Kidney epithelial cell (primary cell): ENCODE data around the gene ITPR1. TPM values are rescaled to one million over a fixed set of nuclear protein-coding genes. Genes with fewer than 3 reads are reported as not detected.

ENCODE experiments used
- DNase-seq: peaks from one replicate; pipeline ENCODE4 v3.0.0-alpha.2; 2010; ENCODE audit warnings: low read depth
- H3K27me3 ChIP-seq: 2 replicates; pipeline ENCODE4 v1.6.0; 2011; ENCODE audit warnings: low read length; ENCODE audit not compliant: control insufficient read depth, insufficient read depth
- H3K36me3 ChIP-seq: 2 replicates; pipeline ENCODE4 v1.5.1; 2011; ENCODE audit warnings: low read length; ENCODE audit not compliant: control insufficient read depth, insufficient read depth
- H3K4me3 ChIP-seq: 2 replicates; pipeline ENCODE4 v1.5.1; 2011; ENCODE audit warnings: low read depth, mild to moderate bottlenecking, control low read depth, low read length
- total RNA-seq: library from RNA; depleted of rRNA; stranded (reverse); fragments of >200 nt; gene quantifications from 2 replicates; pipeline ENCODE4 v1.2.3, GENCODE V29; 2015
- TF ChIP-seq, protein P1 (sequence below): IDR thresholded peaks from 2 replicates; pipeline ENCODE4 v1.5.1; 2011; ENCODE audit warnings: mild to moderate bottlenecking, moderate library complexity, low read length, control low read depth, inconsistent platforms; ENCODE audit not compliant: insufficient read depth, poor library complexity, severe bottlenecking

Gene ITPR1
- total RNA-seq, 1 donor from 2014 or later: 8.9 TPM

DNA sequence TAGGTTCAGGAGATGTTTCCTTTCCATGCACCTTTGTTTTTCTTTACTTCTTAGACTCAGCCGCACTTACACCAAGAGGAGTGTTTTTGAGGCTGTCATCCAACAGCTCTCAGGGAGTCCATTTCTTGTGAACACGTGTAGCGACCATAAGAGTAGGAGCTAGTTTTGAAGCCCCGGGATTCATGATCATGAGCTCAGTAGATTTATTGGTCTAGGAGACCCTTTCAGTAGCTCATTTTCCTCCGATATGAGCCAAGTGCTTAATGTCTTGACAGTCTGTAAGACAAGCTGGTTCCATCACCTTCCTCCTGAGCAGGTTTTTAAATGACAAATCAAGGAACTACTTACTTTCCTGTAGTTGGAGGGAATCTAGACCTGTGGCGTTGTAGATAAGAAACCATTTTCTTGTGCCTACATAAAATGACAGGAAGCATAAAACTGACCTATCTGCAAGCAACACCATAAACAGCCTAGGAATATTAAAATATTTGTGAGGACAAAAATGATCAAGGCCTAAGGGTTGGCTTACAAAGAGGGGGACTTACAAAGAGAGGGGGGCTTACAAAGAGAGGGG, 313.5 kb downstream of the ITPR1 start:
- Histone ChIP-seq H3K4me3 (no peak overlapping the region), H3K27me3 (no peaks in the 10 kb centered on the region), H3K36me3 (no peaks in the 10 kb centered on the region)
- TF ChIP-seq, protein P1, sequence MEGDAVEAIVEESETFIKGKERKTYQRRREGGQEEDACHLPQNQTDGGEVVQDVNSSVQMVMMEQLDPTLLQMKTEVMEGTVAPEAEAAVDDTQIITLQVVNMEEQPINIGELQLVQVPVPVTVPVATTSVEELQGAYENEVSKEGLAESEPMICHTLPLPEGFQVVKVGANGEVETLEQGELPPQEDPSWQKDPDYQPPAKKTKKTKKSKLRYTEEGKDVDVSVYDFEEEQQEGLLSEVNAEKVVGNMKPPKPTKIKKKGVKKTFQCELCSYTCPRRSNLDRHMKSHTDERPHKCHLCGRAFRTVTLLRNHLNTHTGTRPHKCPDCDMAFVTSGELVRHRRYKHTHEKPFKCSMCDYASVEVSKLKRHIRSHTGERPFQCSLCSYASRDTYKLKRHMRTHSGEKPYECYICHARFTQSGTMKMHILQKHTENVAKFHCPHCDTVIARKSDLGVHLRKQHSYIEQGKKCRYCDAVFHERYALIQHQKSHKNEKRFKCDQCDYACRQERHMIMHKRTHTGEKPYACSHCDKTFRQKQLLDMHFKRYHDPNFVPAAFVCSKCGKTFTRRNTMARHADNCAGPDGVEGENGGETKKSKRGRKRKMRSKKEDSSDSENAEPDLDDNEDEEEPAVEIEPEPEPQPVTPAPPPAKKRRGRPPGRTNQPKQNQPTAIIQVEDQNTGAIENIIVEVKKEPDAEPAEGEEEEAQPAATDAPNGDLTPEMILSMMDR: no peak
- DNase-seq: no peak

DNA sequence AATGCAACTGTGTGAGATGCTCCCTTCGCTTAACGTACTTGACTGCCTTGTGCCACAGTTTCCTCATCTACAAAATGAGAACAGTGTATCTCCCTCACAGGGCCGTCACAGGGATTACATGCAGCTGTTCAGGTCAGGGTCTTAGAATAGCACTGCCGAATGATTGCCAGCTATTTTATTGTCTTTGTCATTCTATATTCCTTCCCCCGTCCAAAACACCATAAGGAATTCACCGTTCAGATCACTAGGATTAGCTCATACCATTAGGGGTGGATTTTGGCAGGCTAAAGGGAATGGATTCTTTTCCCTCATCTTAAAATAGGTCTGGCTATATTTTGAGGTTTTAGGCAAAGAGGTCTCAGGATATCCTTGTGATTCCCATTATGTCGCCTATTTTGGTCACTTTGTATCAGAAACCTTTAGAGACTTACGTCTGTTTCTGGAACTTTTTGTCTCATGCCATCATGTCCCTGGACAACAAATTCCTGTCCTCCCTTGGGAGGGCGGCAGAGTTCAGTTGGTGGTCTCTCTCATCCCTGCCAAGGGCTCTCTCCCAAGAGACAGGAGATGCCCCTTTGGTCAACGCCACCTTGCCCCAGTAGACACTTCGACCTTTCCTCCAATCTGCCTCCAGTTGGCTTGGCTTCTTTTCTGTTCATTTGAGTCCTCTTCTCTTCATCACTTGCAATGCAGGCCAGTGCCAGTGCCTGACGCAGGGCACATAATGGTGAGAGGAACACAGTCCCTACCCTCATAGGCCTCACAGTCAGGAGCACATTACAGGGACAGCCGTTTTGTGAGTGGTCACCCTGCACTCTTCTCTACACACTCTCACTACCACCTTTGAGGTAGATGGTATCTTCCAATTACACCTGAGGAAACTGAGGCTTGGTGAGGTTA, 314.5 kb downstream of the ITPR1 start:
- Histone ChIP-seq H3K27me3 (no peaks in the 10 kb centered on the region), H3K36me3 (no peaks in the 10 kb centered on the region), H3K4me3 (no peak overlapping the region)
- TF ChIP-seq, protein P1: no peak
- DNase-seq: no peak

DNA sequence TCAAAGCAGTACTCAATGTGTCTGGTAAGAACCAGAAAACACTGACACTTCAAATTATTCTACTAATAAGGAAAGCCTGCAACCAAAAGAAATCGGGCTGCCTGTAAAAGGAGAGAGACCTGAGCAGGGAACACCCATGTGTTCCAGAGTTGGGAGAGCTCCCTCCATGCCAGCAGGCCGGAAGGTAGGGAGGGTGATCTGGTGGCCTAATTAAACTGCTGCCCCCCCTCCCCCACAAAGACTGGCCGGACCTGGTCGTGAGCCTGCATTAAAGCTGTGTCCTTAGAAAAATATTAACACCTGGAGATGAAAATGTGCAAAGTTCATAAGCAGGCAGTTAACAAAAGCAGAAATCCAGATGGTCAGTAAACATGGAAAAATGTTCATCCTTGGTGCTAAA, 315.5 kb downstream of the ITPR1 start:
- Histone ChIP-seq H3K4me3 (no peak overlapping the region), H3K36me3 (no peaks in the 10 kb centered on the region), H3K27me3 (no peaks in the 10 kb centered on the region)
- no peak for DNase-seq
- TF ChIP-seq, protein P1: no peak

DNA sequence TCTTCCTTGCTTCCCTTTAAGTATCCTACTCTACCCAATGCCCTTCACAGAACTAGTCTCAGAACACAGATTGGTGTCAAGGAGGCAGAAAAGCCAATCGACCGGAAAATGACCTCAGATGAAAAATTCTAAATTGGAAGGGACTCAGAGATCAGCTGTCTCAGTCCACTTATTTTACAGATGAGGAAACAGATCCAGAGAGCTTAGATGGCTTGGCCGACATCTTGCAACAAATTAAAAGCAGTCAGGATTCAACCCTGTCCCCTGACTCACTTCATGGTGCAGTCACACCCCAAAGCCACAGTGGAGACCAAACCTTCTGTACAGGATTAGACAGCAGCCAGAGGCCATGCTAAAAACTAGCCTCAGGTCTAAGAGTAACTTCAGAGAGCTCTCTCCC, 316.8 kb downstream of the ITPR1 start:
- no peaks in the 10 kb centered on the region for H3K27me3 ChIP-seq
- TF ChIP-seq, protein P1: no peak
- H3K4me3 ChIP-seq: no peak overlapping the region
- H3K36me3 ChIP-seq: no peaks in the 10 kb centered on the region
- no peak for DNase-seq

DNA sequence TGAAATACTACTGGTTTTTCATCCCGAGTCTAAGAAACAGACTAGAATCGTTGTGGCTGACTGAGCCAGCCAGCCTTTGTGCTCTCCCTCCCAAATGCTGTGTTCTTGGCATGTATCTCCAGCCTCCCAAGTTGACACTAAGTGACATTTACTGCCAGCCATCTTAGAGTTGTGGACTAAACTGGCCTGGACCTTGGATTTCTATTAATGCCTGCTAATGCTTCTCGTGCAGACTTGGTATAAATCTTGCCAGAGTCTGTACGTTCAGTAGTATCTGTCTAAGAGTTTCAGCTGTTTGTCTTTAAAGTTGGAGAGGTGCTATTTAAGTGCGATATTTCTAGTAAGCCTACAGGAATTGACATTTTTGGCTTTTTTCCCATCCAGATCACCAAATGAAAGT, 319.4 kb downstream of the ITPR1 start:
- no peaks in the 10 kb centered on the region for H3K27me3 ChIP-seq
- TF ChIP-seq, protein P1: no peak
- no peaks in the 10 kb centered on the region for H3K36me3 ChIP-seq
- no peak for DNase-seq
- no peak overlapping the region for H3K4me3 ChIP-seq

DNA sequence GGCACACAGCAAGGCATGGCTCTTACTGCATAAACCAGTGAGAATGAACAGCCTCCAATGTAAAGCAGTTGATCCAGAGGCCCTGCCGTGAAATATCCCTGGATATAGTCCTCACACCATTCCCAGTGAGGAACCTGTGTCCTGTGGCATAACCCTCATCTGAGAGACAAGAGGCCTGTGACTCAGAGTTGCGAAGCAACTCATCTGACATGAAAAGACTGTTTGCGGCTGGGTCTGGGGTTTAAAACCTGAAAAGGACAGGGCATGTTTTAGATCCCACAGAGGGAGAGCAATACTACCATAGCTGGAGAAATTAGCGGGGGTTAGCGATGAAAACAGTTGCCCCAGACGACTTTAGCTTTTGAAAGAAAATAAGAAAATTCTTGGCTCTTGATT, 320.8 kb downstream of the ITPR1 start:
- no peaks in the 10 kb centered on the region for H3K27me3 ChIP-seq
- no peak for DNase-seq
- H3K4me3 ChIP-seq: no peak overlapping the region
- TF ChIP-seq, protein P1: no peak
- H3K36me3 ChIP-seq: no peaks in the 10 kb centered on the region
